CD1c-positive myeloid dendritic cell (primary cell): ENCODE measurements around the gene C6orf163.
"Not testable (repeated sequence)": the region's sequence is repeated elsewhere in the genome, so short reads cannot be mapped to it uniquely, and the experiment has no call there.

Experiments used
- DNase-seq: peaks from one replicate; pipeline ENCODE4 v3.0.0-alpha.2; 2016; ENCODE audit errors: extremely low spot score

C6orf163 gene

DNA sequence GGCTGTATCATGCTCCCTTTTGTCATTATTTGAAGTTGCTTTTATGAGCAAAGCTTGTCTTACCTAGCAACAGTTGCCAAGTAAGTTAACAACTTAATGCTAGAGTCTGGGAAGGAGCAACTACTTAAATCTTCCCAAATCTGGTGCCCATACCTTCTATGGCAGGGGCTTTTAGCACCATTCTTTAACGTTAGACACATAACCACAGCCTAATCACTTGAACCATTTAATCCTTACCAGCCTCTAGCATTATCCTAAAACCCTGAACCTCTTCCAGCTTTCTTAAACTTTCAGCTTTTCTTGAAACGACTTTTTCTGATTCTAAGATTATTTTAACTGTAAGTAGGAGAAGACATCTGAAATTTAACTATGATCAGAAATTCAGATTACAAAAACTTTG is at the start of gene C6orf163:
TSS of gene C6orf163 (plus strand) at position 83 of the 400 bp plus-strand sequence. CDS start at position 370, 287 bp downstream.
- DNase-seq = no peak

GRCh38 chr6:87297119-87297518 is 47.5 kb upstream of the C6orf163 start:
- DNase-seq = no peak

- DNase-seq = not testable (repeated sequence)
Observed at GRCh38 chr6:87301277-87301676, 43.3 kb upstream of the C6orf163 start.

- DNase-seq = no peak
Observed at GRCh38 chr6:87308970-87309369, 35.6 kb upstream of the C6orf163 start.

GRCh38 chr6:87312860-87313259 is 31.8 kb upstream of the C6orf163 start:
- no peak for DNase-seq

DNA sequence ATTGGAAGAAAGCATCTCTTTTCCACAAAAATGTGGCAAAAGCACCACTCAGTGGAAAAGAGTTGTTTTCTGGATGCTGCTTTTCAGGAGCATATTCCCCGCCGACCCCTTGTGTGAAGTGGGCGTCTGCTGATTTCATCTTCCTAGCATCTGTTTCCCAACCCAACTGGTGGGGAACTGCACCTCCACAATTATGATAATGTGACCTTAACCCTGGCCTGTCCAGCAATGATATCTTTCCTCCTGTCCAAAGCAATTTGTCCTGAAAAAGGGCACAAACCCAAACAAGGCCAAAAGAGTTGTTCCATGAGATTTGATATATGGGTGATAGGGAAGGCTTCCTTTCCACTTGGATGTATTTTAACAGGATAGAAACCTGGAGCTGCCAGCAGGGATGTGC is 29.5 kb upstream of the C6orf163 start:
- no peak for DNase-seq

DNA sequence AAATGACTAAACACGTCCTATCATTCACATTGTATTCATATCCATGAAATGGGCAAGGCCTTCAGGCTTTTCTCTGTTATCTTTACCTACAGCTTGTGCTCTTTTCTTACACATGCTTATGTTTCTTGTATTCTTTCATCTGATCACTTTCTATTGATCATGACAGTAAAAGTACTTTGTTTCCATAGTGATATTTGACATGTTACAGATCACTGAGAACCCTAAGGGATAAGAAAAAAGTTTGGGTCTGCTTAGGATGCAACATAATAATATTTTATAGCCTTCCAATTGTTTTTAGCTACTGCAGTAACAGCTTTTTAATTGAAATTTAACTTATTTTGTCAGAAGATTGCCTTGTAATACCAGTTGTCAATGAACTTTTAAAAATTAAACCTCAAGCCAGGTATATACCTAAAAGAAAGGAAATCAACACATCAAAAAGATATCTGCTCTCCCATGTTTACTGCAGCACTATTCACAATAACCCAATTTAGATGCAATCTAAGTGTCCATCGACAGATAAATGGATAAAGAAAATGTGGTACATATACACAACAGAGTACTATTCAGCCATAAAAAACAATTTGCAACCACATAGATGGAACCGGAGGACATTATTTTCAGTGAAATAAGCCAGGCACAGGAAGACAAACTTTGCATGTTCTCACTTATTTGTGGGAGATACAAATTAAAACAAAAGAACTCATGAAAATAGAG is 25.2 kb upstream of the C6orf163 start:
- no peak for DNase-seq

- DNase-seq = peak; percentile 87
Observed at GRCh38 chr6:87322304-87323212, 22.1 kb upstream of the C6orf163 start, which contains the start of gene SMIM8. TSS of gene SMIM8 (plus strand) at chr6:87322588. CDS start at chr6:87337032, 14,444 bp downstream.

DNA sequence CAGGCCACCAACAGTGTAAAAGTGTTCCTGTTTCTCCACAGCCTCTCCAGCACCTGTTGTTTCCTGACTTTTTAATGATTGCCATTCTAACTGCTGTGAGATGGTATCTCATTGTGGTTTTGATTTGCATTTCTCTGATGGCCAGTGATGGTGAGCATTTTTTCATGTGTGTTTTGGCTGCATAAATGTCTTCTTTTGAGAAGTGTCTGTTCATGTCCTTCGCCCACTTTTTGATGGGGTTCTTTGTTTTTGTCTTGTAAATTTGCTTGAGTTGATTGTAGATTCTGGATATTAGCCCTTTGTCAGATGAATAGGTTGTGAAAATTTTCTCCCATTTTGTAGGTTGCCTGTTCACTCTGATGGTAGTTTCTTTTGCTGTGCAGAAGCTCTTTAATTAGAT is 20.7 kb upstream of the C6orf163 start:
- not testable (repeated sequence) for DNase-seq

DNA sequence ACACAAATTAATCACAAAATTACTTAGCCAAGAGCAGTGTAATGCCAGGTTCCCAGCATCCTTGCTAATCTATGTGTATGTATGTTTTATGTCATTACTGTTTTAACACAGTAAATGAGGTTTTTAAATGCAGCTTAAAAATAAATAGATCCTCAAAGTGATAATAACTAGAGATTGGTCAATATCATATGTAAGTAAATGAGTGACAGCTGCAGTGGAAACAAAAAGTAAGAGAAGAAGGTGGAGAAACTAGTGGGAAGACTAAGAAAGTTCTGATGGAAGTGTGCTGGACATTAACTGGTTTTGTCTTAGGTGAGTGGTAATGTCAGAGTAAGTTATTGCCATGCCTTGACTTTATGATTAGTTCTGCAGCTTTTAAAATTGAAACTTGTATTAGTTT is 13.7 kb upstream of the C6orf163 start:
- DNase-seq = no peak

DNA sequence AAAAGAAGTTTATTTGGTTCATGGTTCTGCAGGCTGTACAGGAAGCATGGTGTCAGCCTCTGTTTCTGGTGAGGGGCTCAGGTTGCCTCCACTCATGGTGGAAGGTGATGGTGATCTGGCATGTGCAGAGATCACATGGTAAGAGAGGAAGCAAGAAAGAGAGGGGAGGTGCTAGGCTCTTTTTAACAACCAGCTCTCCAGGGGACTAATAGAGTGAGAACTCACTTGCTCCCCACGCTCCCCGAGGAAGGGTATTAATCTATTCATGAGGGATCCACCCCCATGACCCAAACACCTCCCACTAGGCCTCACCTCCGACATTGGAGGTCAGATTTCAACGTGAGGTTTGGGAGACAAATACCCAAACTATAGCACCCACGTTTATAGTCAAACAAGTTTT is 11.6 kb upstream of the C6orf163 start:
- no peak for DNase-seq

GRCh38 chr6:87333591-87334181 is 10.9 kb upstream of the C6orf163 start:
- DNase-seq = no peak

GRCh38 chr6:87334683-87335082 is 9.9 kb upstream of the C6orf163 start:
- no peak for DNase-seq

DNA sequence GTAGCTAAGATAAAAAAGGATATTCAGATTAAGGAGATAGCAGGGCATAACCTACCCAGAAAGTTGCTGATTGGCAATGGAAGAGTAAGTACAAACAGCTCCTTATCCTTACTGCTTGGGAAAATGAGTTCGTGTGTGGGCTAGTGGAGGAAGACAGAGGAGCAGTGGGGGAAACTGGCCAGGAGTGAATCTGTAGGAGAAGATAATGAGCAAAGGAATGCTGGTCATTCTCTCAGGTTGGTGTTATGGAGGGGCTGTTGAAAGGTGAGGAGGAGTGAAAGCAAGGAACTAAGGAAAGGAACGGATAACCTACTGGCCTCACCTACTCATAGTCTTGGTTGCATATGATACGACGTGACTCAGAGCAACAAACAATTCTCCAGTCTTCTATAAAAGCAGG is 8.2 kb upstream of the C6orf163 start:
- DNase-seq = no peak

DNA sequence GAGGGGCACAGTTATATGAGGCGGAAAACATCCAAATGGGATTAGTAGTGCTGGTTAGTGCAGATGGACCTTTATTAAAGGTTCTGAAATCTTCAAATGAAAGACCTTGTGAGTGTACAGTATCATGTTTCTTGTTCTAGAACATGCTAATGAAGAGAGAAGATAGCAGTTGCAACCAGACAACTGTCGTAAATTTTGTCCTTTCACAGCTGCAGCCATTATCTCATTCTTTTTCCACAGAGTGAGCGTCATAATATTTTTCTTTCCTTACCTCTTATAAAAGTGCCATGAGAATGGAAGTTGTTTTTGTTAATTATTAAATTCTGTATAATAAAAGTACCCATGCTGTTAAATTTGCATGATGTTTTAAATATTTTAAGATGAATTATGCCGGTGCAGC is 4.4 kb upstream of the C6orf163 start:
- no peak for DNase-seq

DNA sequence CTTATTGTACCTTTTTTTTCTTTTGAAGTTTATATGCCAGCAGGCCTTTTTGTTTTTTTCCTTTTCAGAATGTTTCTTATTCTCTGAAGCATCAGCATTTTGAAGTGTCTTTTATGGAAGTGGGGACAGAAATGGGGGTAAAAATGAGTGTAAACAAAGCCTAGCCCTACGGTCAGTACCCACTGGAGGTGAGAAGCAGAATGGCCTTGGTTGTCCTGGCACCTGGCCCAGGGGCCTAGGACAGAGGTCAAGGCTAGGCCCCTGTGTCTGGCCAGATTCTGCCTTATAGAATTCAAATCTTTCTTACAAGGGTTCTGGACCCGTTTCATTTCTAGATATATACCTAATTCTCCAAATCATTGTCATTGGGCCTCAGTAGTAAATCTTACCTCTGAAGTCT is 3.5 kb upstream of the C6orf163 start:
- no peak for DNase-seq

GRCh38 chr6:87341899-87342298 is 2.7 kb upstream of the C6orf163 start:
- DNase-seq = no peak

DNA sequence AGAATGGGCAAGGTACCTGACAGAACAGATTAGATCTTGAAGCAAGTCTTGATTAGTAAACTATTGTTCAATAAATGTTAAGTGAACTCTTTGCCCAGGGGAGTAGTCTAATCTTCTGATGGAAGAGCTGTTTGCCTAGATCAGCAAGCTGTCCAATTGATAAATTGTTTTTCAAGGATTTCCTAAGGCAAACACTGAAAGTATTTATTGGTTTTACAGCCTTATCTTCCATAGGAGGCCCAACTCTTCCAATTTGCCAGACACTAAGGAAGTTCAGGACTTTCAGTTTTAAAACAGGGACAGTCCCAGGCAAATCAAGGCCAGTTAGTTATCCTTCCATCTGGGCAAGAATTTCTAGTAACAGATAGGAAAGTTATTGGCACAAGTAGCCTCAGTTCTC is 1.8 kb upstream of the C6orf163 start:
- no peak for DNase-seq

GRCh38 chr6:87346700-87347099 is 2.1 kb downstream of the C6orf163 start:
- DNase-seq = no peak

DNA sequence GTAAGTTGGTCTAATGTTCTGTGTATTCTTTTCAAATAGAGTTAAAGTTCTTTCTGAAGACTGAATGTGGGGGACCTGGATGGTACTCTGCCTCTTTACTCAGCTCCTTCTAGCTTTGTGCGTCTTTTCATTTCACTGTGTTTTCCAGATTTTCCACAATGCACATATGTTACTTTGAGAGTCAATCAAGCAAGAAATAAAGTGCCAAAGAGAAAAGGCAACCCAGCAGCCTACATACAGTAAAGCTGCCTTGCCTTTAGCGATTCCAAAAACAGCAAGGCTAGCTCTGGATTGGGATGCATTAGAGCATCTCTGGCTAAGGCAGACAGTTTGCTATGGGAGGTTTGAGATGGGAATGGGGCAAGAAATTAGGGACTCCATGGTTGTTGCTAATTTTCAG is 5.3 kb downstream of the C6orf163 start:
- no peak for DNase-seq

DNA sequence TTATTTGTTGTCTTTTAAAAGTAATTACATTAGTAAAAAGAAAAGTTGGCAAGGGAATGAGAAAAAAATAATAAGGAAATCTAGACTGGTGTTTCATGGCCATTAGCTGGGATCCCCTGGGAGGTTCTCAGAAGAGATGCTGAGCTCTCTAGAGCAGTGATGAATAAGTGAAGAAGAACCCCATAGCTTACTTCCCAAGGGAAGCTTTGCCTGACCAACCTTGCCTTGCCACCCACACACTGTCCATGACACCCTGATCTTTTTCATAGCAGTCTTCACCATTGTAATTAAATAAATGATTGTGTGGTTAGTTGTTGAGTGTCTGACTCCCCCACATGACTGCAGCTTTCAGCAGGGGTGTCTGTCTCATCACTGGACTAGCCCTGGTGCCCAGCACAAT is 5.9 kb downstream of the C6orf163 start:
- no peak for DNase-seq

GRCh38 chr6:87351583-87351982 is 7.0 kb downstream of the C6orf163 start:
- no peak for DNase-seq

DNA sequence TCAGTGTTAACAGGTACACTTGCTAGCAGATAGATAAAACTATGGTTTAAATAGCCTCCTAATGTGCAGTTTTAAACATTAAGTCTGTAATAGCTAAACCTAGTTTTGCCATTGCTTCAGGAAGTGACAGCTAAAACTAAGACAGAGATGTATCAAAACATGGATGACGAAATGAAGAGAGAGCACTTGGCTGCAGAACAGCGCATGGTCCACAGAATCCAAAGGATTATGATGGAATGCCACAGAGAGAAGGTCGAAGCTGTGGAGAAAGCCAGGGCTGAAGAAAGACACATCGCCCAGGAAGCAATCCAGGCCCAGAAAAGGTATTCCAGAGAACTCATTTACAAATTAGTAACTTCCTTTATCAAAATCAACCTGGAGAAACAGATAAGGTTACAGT is 11.6 kb downstream of the C6orf163 start:
- DNase-seq = no peak
